GM12801 (cell line): ENCODE results near the gene WNT10A.

Experiments
- CTCF ChIP-seq: IDR thresholded peaks from one replicate; pipeline ENCODE4 v1.5.1; 2011; ENCODE audit warnings: control low read depth; ENCODE audit not compliant: insufficient read length; ENCODE audit errors: extremely low read depth

Gene WNT10A

DNA sequence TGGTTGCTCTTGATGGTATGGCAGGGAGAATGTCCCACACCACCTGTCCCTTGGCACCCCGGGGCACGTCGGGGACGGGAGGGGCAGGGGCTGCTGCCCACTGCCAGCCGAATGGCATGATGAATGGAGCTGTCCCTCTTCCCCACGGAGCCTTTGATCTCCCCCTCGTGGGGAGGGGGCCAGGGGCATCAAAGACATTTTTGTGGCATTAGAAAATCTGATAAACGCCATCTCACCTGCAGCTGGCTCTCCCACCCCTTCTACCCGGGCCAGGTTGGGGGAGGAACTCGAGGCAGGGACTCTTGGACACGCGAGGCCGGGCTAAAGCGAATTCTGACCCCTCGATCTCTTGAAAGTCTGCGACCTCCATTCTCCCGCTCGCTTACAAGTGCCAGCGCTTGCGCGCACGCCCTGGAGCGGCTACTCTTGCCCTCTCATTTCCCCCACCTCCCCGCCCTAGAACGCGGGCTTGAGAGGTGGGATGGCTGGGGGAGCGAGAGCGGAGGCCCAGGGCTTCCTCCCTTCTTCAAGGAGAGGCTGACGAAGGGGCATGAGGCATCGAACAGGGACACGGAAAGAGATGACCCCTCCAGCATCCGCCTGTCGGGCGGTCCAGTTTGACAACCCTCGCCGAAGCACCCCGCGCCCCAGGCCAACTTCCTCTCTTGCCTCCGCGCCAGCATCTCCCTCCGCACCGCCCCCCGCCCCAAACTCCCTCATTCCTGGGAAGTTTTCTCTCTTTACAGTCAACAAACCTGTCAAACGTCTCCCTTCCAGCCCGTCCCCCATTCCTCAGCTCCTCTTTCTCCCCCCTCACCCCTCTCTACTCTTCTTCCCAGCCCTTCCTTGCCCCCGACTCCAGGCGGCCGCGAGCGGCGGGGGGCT, 21.7 kb upstream of the WNT10A start:
- no peak for TF ChIP-seq CTCF

GRCh38 chr2:218859556-218859987, 21.1 kb upstream of the WNT10A start, which contains the start of gene WNT6:
TSS of gene WNT6 (plus strand) at chr2:218859805. CDS start at chr2:218860038, 233 bp downstream.
- TF ChIP-seq CTCF = no peak

- TF ChIP-seq CTCF = no peak
Observed at GRCh38 chr2:218859988-218860831, 20.4 kb upstream of the WNT10A start.

- TF ChIP-seq CTCF = no peak
Observed at GRCh38 chr2:218860950-218861381, 19.7 kb upstream of the WNT10A start.

DNA sequence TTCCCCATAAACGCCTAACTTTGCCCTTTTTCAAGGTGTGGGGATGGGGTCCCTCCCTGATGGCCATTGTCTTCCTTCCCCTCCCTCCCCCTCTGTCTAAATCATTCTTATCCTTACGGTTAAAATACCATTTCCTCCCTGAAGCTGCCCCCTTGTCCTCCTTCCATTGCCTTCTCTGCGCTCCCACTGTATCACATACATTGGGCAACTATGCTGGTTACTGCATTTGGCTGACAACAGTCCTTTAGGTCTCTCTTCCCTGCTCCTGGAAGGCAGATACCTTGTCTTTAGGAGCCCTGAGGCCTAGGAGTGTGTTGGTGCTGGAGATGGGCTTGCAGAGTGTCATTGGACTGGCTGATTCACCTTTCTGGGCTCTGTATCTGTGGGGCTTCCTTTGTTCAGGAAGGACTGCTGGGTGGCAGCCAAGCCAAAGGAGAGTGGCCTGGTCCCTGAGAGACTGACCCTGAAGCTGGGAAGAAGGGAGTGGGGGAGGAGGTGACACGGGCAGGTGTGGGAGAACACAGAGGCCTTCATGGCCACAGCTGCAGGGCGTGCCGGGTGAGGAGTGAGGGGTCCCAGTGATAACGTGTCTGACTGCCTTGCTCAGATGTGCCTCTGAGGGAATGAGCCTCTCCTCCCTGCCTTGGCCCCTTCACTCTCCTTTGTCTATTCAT, 18.9 kb upstream of the WNT10A start:
- TF ChIP-seq CTCF = no peak

GRCh38 chr2:218863021-218863520, 17.6 kb upstream of the WNT10A start:
- TF ChIP-seq CTCF = no peak
